Measurements from ENCODE around the gene ZMIZ1.

Gene ZMIZ1, protein sequence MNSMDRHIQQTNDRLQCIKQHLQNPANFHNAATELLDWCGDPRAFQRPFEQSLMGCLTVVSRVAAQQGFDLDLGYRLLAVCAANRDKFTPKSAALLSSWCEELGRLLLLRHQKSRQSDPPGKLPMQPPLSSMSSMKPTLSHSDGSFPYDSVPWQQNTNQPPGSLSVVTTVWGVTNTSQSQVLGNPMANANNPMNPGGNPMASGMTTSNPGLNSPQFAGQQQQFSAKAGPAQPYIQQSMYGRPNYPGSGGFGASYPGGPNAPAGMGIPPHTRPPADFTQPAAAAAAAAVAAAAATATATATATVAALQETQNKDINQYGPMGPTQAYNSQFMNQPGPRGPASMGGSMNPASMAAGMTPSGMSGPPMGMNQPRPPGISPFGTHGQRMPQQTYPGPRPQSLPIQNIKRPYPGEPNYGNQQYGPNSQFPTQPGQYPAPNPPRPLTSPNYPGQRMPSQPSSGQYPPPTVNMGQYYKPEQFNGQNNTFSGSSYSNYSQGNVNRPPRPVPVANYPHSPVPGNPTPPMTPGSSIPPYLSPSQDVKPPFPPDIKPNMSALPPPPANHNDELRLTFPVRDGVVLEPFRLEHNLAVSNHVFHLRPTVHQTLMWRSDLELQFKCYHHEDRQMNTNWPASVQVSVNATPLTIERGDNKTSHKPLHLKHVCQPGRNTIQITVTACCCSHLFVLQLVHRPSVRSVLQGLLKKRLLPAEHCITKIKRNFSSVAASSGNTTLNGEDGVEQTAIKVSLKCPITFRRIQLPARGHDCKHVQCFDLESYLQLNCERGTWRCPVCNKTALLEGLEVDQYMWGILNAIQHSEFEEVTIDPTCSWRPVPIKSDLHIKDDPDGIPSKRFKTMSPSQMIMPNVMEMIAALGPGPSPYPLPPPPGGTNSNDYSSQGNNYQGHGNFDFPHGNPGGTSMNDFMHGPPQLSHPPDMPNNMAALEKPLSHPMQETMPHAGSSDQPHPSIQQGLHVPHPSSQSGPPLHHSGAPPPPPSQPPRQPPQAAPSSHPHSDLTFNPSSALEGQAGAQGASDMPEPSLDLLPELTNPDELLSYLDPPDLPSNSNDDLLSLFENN

DNA sequence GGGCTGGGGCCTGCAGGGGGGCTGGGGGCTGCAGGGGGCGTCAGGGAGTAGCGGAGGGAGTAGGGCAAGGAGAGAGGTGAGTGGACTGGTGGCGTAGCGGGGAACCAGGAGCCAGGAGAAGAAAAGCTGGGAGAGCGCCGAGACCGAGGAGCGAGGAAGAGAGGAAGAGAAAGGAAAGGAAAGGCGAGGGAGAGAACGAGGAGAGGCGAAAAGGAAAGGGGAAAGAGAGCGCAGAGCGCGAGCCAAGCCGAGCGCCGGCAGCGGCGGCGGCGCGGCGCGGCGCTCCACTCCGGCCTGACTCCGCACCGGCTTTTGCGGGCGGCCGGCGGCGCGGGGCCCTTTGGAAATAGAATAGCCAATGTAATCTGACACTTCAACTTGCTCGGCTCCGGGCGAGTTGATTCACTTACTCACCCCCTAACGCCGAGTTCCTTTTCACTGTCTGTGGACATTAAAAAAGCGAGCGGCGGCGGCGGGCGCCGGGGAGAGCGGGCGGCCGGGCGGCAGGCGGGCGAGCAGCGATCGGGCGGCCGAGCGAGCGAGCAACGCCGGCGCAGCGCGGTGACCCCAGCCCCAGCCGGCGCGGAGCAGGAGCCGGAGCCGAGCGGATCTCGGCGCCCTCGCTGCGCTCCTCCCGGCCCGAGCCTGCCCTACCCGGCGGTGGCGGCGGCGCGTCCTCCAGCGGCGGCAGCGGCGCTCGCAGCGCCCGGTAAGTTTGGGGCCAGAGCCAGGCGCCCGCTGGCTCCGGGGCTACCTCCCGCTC lies at the start of gene ZMIZ1:
ZMIZ1 (plus strand) TSS at position 405 of the 763 bp plus-strand sequence. CDS start 132,667 bp downstream, outside the sequence.
- peak; percentile 89 for DNase-seq (ENCODE audit: low spot score)

- peak; percentile 42 for DNase-seq (ENCODE audit: low spot score)
Observed at GRCh38 chr10:79019441-79020014, 49.2 kb upstream of the ZMIZ1 start.

DNA sequence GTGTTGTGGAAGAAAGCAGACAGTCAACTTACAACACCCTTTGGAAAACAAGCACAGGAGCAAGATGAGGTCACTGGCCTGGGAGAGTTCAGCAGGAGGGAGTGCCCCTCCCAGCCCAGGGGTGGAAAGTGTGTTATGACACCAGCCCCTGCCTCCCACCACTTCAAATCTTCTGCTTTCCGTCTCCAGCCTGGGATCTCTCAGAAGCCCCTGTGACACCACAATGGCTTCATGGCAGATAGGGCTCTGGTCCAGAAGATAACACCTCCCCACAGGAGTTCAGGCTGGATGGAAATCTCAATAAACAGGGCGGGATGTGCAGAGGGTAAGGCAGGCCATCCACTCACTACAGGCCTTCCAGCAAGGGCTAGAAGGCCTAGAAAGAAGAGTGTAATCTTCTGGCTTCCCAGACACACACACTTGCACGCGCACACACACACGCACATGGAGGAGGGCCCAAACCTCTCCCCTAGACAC lies 48.7 kb upstream of the ZMIZ1 start:
- no peak for DNase-seq (ENCODE audit: low spot score)

GRCh38 chr10:79020605-79021004 lies 48.2 kb upstream of the ZMIZ1 start:
- no peak for DNase-seq (ENCODE audit: low spot score)

DNA sequence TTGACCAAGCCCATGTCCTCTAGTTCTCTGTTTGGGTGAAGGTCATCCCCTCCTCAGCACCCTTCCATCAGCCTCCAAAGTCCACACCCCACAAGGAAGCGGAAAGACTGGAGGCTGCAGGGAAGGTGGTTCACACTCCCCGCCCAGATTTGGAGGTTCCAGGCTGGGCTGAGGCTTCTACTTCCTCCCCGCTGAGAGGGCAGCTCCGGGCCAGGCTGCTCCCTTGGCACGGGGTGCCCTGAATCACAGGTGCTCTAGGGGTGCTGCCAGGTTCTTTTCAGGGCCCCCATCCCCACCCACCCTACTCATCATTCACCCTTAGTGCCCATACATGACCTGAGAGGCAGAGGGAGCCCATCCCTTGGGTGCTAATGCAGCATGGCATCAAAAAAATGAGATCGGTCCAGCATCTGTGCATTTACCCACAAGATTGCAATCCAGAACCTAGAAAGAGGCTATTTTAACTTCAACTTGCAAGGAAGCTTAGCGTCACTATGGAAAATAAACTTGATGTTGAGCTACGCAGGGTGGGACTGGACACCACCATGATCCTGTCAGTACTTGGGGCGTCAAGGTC lies 47.3 kb upstream of the ZMIZ1 start:
- DNase-seq (ENCODE audit: low spot score) = no peak

GRCh38 chr10:79021948-79022499 lies 46.7 kb upstream of the ZMIZ1 start:
- DNase-seq (ENCODE audit: low spot score) = no peak

GRCh38 chr10:79022565-79023230 lies 46.1 kb upstream of the ZMIZ1 start:
- DNase-seq (ENCODE audit: low spot score) = no peak

DNA sequence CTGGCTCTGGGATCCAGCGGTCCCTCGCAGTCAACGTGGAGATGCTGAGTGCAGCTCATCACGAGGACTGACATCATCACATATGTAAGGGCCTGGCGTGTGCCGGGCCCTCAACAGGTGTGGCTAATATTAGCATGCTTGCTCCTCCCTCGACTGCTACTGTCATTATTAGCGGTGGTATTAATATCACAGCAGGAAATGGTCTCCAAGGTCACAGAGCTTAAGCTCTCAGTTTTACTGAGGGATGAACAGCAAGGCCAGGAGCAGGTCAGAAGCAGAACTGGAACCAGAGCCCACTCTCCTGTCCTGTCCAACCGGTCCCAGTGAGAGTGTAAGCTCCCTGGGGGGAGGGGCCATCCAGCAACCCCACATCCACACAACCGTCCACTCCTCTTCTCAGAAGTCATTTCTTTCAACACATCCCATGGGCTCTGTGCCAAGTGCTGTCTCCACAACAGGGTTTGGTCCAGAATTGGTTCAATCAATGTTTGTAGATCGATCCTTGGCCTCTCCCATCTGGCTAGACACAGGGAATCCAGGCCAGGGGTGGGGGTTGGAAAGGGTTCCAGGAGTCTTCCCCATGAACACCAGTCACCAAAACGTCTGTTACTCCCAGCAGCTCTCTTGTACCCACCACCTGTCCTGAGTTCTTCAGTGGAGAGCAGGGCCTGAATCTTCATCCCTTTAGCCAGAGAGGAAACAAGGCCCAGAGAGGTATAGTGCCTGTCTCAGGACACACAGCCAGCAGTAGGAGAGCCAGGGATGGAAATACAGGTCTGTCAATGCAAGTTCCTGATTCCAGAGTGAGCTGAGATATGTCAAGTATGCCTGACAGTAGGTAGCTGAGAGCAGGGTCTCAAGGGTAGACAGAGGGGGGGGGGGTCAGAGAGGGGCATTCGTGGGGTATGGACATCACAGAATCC lies 45.3 kb upstream of the ZMIZ1 start:
- DNase-seq (ENCODE audit: low spot score) = no peak

DNA sequence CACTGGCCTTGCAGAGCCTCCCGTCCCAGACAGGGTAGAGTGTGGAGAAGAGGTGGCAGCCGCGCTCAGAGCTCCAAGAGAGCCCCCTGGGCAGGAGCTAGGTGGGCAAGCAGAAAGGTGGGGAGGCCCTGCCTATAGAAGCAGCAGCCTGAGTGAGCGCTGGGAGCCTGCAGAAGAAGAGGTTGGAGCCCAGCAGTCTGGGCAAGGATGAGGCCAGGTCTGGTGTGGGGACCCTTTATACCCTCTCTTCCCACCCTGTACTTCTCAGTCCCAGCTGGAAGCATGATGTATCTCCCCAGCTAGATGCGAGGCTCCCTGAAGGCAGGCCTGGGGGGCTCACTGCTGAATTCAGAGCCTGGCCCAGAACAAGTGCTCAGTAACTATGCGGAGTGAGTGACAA lies 44.5 kb upstream of the ZMIZ1 start:
- no peak for DNase-seq (ENCODE audit: low spot score)

DNA sequence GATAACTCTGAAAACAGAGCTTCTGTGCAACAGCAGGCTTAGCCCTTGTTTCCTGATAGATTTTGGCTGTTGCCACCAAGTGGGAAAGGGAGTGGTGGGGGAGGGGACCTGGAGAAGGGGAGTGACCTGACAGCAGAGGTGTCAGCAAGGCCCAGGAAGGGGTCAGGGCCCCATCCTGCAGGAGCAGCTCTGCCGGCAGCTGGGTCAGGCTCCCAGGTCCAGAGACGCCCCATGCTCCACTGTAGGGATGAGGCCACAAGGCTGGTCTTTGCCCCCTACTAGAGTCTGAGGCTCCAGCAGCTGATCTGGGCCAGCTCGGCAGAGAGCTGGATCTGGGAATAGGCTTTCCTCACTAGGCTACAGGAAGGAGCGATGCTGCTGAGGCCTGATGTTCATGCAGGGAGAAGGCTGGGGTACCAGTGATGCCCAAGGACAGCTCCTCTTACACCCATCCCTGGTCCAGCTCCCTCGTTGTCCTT lies 44.0 kb upstream of the ZMIZ1 start:
- DNase-seq (ENCODE audit: low spot score) = no peak

DNA sequence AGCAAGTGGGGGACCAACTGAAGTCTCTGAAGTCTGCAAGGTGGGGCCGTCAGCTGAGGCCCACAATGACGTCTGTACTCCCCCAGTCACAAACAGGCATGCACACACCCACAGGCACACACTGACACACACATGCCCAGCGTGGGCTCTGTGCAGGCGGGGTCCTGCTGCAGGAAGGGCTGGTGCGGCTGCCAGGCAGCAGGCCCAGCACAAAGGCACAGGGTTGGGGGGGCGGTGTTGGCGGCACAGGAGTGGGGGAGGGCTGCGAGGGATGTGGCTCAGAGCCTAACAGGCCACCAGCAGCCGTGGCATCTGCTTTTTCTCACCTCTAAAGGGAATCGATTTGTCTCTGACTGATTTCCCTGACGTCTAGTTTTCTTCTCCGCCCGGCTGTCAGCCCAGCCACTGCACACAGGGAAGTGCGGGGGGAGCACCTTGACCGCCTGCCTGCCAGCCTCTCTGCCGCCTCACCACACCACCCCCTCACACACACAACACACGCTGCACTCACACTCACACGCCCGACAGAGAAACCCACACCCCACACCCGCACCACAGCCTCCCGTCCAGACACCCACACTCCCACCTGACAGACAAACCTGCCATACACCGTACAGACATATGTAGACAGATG lies 43.5 kb upstream of the ZMIZ1 start:
- no peak for DNase-seq (ENCODE audit: low spot score)

GRCh38 chr10:79026341-79026761 lies 42.4 kb upstream of the ZMIZ1 start:
- DNase-seq (ENCODE audit: low spot score) = no peak

DNA sequence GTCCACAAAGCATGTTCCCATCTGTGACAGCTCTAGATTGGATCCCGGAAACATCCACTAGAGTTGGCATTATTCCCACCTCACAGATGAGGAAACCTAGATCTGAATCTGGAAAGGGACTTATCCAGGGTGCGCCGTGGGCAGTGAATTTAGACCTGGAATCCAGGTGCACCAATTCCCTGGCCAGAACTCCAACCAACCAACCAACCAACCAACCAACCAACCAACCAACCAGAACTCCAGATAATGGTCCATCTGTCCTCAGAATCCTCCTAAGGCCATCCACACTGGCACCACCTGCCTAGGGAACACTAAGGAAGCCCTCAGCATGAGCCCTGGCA lies 42.0 kb upstream of the ZMIZ1 start:
- DNase-seq (ENCODE audit: low spot score) = no peak

DNA sequence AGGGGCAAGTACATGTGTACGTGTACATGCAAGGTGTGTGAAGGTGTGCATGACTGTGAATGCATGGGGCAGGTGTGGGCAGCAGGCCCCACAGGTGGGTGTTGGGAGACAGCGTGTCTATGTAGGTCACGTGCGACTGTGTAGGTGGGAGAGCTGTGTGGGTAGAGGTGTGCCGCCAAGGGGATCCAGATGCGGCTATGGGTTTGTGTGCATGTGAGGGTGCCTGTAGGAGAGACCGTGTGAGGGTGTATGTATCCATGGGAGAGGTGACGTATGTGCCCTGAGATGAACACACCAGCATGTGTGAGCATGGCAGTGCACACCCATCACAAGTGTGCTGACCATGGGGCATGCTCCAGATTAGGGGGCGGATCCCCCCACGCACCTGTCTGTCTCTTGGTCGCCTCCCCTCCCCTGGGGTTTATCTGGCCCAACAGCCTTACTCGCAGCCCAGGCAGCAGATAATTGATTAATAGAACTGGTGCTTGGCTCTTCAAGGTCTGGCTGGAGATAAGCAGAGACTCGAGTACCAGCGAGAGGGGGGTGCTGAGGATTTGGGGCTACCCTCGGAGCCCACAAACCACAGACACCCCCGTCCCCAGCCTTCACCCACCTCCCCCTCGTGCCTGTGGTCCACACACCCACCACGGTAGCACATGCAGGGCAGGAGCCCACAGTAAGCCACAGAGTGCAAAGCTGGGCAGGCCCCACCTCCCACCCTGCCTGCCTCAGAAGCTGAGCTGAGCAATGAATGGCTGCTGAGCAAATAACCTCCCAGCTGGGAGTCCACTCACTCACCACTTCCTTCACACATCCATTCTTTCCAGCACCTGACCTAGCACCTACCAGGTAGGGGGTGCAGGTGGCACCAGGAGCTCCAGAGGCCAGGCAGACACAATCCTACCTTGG lies 41.4 kb upstream of the ZMIZ1 start:
- no peak for DNase-seq (ENCODE audit: low spot score)

DNA sequence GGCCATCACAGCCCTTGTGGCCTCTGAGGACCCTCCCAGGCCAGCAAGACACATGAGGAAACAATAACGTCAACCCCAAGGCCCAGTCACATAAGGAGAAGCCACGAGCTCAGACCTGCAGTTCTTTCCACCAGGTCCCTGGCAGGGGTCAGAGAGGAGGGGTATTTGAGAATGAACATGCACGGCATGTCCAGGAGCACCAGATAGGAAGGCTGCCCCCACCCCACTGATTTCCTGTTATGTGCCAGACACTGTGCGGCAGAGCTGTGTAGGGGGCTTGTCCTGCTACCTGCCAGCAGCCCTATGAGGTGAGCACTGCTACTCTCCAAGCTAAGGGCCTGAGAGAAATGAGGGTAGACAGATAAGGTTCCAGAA lies 40.7 kb upstream of the ZMIZ1 start:
- DNase-seq (ENCODE audit: low spot score) = no peak

DNA sequence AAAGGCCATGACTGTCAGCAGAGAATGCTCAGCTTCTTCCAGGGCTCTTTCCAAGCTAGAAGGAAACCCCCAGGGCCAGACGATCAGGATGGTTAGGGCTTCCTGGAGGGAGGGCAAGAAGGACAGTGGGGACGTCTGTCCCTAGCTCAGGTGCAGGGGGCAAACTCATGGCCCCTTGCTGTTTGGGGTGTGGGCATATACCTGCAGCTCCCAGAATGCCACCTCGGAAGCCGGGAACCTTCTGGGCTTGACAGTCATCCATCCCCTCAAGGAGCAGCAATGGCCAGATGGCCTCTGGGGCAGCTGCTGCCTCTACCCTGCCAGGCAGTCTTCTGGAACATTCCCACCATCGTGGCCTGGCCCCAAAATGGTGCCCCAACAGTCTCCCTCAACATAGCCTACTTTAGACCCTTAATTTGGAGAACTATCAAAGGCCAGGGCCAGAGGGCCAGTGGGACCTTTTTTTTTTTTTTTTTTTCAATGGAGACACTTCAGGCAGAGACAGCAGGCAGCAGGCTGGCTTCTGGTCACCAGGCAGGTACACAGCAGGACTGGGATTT lies 40.2 kb upstream of the ZMIZ1 start:
- DNase-seq (ENCODE audit: low spot score) = no peak

All from globus pallidus (tissue), 1 donor.